Fibroblast of skin of scalp (primary cell): ENCODE measurements around the gene PCDHA12. TPM values are rescaled to one million over a fixed set of nuclear protein-coding genes. Genes with fewer than 3 reads are reported as not detected.
"Not testable (repeated sequence)": the region's sequence is repeated elsewhere in the genome, so short reads cannot be mapped to it uniquely, and the experiment has no call there.

Experiments used
- DNase-seq: peaks from one replicate; pipeline ENCODE4 v3.0.0-alpha.2; 2013
- polyA plus RNA-seq, 2 experiments: library from polyadenylated mRNA; unstranded; fragments of 120-200 nt; gene quantifications; one replicate each; pipeline ENCODE4 v1.2.1, GENCODE V29; 2013; ENCODE audit not compliant: insufficient read length in 2 of 2

Gene PCDHA12
- polyA plus RNA-seq (2013, experiment 1 of 2; ENCODE audit: insufficient read length): not detected
- not detected for polyA plus RNA-seq (2013, experiment 2 of 2; ENCODE audit: insufficient read length)

GRCh38 chr5:140875085-140876065, at the start of gene PCDHA12:
PCDHA12 (plus strand) TSS chr5:140875308; CDS start chr5:140875473, 165 bp downstream.
- no peak for DNase-seq

DNA sequence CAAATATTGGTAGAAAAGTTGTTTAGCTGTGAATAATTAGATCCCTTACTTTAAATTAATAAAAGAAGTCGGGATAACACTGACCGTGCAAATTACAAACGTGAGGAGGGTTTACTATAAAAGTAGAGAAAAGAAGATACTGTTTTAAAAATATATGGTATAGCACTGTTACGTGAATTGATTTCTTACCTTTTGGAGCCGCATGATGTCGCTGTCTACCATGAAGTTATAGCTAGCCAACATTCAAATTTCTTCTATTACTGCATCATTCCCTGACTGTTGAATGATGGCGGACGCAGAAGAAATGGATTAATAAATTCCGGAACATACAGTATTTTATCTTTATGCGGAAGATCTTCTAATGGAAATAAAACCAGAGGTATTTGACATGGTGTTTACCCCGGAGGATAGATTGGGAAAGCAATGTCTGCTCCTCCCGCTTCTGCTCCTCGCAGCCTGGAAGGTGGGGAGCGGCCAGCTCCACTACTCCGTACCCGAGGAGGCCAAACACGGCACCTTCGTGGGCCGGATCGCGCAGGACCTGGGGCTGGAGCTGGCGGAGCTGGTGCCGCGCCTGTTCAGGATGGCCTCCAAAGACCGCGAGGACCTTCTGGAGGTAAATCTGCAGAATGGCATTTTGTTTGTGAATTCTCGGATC, 47.3 kb upstream of the PCDHA12 start, which contains the start of gene PCDHA6:
PCDHA6 (plus strand) TSS at position 257 of the 658 bp plus-strand sequence; CDS start at position 389, 132 bp downstream.
- DNase-seq: no peak

DNA sequence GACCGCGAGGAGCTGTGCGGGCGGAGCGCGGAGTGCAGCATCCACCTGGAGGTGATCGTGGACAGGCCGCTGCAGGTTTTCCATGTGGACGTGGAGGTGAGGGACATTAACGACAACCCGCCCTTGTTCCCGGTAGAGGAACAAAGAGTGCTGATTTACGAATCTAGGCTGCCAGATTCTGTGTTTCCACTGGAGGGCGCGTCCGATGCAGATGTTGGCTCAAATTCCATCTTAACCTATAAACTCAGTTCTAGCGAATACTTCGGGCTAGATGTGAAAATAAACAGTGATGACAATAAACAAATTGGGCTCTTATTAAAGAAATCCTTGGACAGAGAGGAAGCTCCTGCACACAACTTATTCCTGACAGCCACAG, 46.8 kb upstream of the PCDHA12 start:
- no peak for DNase-seq

DNA sequence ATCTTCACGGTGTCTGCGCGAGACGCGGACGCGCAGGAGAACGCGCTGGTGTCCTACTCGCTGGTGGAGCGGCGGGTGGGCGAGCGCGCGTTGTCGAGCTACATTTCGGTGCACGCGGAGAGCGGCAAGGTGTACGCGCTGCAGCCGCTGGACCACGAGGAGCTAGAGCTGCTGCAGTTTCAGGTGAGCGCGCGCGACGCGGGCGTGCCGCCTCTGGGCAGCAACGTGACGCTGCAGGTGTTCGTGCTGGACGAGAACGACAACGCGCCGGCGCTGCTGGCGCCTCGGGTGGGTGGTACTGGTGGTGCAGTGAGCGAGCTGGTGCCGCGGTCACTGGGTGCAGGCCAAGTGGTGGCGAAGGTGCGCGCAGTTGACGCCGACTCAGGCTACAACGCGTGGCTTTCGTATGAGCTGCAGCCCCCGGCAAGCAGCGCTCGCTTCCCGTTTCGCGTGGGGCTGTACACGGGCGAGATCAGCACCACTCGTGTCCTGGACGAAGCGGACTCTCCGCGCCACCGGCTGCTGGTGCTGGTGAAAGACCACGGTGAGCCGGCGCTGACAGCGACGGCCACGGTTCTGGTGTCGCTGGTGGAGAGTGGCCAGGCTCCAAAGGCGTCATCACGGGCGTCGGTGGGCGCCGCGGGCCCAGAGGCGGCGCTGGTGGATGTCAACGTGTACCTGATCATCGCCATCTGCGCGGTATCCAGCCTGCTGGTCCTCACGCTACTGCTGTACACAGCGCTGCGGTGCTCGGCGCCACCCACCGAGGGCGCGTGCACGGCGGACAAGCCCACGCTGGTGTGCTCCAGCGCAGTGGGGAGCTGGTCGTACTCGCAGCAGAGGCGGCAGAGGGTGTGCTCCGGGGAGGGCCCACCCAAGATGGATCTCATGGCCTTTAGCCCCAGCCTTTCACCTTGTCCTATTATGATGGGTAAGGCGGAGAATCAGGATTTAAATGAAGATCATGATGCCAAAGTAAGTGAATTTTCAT, 45.3 kb upstream of the PCDHA12 start:
- not testable (repeated sequence) for DNase-seq

DNA sequence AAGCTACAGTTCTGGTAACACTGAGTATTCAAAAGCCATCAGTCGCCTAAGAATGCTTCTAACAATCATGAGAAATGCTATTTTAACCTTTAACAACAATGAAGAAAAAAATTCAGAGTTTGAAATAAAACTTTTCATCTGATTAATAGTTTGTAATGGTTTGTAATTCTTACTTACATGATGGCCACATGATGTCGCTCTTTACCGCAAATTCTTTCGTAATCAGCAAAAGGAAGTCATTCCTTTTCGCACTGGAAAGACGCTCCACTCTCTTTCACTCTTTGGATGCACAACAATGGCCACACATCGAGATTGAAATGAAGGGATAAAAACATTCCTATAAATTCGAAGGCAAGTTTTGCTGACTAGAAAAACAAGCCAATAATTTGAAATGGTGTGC, 41.1 kb upstream of the PCDHA12 start, which contains the start of gene PCDHA7:
PCDHA7 (plus strand) TSS at position 277 of the 400 bp plus-strand sequence; CDS start at position 392, 115 bp downstream.
- peak; percentile 31 for DNase-seq

- DNase-seq: not testable (repeated sequence)
Observed at GRCh38 chr5:140834439-140835008, 40.6 kb upstream of the PCDHA12 start.

DNA sequence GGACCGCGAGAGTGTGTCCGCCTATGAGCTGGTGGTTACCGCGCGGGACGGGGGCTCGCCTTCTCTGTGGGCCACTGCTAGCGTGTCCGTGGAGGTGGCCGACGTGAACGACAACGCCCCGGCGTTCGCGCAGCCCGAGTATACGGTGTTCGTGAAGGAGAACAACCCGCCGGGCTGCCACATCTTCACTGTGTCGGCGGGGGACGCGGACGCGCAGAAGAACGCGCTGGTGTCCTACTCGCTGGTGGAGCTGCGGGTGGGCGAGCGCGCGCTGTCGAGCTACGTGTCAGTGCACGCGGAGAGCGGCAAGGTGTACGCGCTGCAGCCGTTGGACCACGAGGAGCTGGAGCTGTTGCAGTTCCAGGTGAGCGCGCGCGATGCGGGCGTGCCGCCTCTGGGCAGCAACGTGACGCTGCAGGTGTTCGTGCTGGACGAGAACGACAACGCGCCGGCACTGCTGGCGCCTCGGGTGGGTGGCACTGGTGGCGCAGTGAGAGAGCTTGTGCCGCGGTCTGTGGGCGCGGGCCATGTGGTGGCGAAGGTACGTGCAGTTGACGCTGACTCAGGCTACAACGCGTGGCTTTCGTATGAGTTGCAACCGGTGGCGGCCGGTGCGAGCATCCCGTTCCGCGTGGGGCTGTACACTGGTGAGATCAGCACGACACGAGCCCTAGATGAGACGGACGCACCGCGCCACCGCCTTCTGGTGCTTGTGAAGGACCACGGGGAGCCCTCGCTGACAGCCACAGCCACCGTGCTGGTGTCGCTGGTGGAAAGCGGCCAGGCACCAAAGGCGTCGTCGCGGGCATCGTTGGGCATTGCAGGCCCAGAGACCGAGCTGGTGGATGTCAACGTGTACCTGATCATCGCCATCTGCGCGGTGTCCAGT, 39.2 kb upstream of the PCDHA12 start:
- no peak for DNase-seq

DNA sequence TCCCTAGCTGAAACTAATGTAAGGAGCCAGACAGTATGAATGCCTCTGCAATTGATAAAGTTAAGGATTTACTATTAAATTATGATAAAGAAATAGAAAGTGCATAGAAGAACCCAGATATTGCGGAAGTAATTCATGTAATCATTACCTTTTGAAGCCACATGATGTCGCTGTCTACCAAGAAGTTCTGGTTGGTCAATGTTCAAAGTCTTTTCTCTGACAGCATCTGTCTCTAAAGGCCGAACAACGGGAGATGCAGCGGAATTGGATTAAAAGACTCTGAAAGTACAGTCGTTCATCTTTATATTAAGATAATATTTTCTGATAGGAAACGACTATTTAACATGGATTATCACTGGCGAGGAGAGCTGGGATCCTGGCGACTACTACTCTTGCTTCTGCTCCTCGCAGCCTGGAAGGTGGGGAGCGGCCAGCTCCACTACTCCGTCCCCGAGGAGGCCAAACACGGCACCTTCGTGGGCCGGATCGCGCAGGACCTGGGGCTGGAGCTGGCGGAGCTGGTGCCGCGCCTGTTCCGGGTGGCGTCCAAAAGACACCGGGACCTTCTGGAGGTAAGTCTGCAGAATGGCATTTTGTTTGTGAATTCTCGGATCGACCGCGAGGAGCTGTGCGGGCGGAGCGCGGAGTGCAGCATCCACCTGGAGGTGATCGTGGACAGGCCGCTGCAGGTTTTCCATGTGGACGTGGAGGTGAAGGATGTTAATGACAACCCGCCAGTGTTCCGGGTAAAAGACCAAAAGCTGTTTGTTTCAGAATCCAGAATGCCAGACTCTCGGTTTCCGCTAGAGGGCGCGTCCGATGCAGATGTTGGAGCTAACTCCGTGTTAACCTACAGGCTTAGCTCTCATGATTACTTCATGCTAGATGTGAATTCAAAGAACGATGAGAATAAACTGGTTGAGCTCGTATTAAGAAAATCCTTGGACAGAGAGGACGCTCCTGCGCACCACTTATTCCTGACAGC, 33.8 kb upstream of the PCDHA12 start, which contains the start of gene PCDHA8:
PCDHA8 (plus strand) TSS at position 210 of the 985 bp plus-strand sequence; CDS start at position 345, 135 bp downstream.
- DNase-seq: no peak

- DNase-seq: no peak
Observed at GRCh38 chr5:140842798-140843733, 32.0 kb upstream of the PCDHA12 start.

DNA sequence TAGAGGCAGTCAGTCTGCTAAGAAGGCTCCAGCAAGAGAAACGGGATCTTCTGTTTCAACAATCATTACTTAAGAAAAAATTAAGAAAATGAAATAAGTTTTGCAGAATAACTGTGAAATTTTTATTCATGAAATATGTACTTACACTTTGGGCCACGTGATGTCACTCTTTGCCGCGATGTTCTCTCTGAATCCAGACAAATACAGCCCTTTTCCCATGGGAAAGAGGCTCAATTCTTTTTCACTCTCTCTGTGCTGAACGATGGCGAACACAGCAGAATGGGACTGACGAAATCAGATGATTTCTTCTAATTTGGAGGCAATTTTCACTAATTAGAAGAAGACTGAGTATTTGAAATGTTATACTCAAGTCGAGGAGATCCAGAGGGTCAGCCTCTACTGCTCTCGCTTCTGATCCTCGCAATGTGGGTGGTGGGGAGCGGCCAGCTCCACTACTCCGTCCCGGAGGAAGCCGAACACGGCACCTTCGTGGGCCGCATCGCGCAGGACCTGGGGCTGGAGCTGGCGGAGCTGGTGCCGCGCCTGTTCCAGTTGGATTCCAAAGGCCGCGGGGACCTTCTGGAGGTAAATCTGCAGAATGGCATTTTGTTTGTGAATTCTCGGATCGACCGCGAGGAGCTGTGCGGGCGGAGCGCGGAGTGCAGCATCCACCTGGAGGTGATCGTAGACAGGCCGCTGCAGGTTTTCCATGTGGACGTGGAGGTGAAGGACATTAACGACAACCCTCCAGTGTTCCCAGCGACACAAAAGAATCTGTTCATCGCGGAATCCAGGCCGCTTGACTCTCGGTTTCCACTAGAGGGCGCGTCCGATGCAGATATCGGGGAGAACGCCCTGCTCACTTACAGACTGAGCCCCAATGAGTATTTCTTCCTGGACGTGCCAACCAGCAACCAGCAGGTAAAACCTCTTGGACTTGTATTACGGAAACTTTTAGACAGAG, 26.7 kb upstream of the PCDHA12 start, which contains the start of gene PCDHA9:
PCDHA9 (plus strand) TSS at position 244 of the 964 bp plus-strand sequence; CDS start at position 358, 114 bp downstream.
- peak; percentile 13 for DNase-seq

DNA sequence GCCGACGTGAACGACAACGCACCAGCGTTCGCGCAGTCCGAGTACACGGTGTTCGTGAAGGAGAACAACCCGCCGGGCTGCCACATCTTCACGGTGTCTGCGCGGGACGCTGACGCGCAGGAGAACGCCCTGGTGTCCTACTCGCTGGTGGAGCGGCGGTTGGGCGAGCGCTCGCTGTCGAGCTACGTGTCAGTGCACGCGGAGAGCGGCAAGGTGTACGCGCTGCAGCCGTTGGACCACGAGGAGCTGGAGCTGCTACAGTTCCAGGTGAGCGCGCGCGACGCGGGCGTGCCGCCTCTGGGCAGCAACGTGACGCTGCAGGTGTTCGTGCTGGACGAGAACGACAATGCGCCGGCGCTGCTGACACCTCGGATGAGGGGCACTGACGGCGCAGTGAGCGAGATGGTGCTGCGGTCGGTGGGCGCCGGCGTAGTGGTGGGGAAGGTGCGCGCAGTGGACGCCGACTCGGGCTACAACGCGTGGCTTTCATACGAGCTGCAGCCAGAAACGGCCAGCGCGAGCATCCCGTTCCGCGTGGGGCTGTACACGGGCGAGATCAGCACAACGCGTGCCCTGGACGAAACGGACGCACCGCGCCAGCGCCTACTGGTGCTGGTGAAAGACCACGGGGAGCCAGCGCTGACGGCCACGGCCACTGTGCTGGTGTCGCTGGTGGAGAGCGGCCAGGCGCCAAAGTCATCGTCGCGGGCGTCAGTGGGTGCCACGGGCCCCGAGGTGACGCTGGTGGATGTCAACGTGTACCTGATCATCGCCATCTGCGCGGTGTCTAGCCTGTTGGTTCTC, 25.1 kb upstream of the PCDHA12 start:
- DNase-seq: not testable (repeated sequence)

- DNase-seq: peak; percentile 4
Observed at GRCh38 chr5:140855772-140856674, 19.1 kb upstream of the PCDHA12 start, which contains the start of gene PCDHA10. PCDHA10 (plus strand) TSS chr5:140855897; CDS start chr5:140856049, 152 bp downstream.

- no peak for DNase-seq
Observed at GRCh38 chr5:140857177-140857986, 17.7 kb upstream of the PCDHA12 start.

DNA sequence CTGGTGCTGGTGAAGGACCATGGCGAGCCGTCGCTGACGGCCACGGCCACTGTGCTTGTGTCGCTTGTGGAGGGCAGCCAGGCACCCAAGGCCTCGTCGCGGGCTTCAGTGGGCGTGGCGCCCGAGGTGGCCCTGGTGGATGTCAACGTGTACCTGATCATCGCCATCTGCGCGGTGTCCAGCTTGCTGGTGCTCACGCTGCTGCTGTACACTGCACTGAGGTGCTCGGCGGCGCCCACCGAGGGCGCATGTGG, 17.2 kb upstream of the PCDHA12 start:
- no peak for DNase-seq
